Left ventricle myocardium inferior (tissue), 1 donor: ENCODE results near the gene SCARF2. TPM values are rescaled to one million over a fixed set of nuclear protein-coding genes. Genes with fewer than 3 reads are reported as not detected.

Experiments
- DNase-seq: peaks from one replicate; pipeline ENCODE4 v3.0.0-alpha.2; 2020
- H3K27ac ChIP-seq: fragments of 200-600 bp; replicated peaks from 2 replicates; pipeline ENCODE4 v1.8.0; 2021
- H3K27me3 ChIP-seq: fragments of 200-600 bp; 2 replicates; pipeline ENCODE4 v1.8.0; 2021; ENCODE audit warnings: low read depth
- H3K36me3 ChIP-seq: fragments of 200-600 bp; 2 replicates; pipeline ENCODE4 v1.8.0; 2021
- H3K4me1 ChIP-seq: fragments of 200-600 bp; 2 replicates; pipeline ENCODE4 v1.8.0; 2021
- H3K4me3 ChIP-seq: fragments of 200-600 bp; 2 replicates; pipeline ENCODE4 v1.8.0; 2021; ENCODE audit warnings: mild to moderate bottlenecking, moderate library complexity
- H3K9me3 ChIP-seq: fragments of 200-600 bp; replicated peaks from 2 replicates; pipeline ENCODE4 v1.8.0; 2021
- intact Hi-C: fragments of 100-400 bp; cut with micrococcal nuclease; formaldehyde crosslinking; loops from one replicate; pipeline ENCODE4 v1.11.0; 2022
- total RNA-seq: library from RNA; stranded (reverse); fragmentation: NEBNext Ultra II Directional; extraction: Animal tissue kit (Norgen Biotek cat#: 25700); gene quantifications from one replicate; pipeline ENCODE4 v1.2.1, GENCODE V29; 2021
- TF ChIP-seq, protein P1 (sequence below): fragments of 200-600 bp; IDR thresholded peaks from 2 replicates; pipeline ENCODE4 v1.8.0; 2021; ENCODE audit warnings: antibody characterized with exemption, mild to moderate bottlenecking, borderline replicate concordance
- donor health status: DM: no; HTN: yes; CAD: no; lungs with severe emphysema.

The SCARF2 gene
- total RNA-seq, 1 donor from 2014 or later, result 3.1 TPM

DNA sequence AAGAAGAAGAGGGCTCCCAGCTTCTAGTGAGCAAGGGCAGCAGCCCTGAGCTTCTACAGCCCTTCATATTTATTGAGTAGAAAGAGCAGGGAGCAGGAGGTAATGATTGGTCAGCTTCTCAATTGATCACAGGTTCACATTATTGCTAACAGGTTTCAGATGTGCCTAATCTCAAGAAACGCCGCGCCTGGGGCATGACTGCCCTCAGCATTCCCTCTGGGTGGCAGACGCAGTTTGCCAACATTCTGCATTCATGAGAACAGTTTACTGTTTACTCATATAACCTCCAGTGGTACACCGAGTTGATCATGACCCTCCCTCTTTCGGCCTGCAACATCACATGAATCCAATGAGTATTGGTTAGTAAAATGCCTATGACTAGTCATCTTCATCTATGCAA is 48.3 kb downstream of the SCARF2 start:
- peaks cover 9% of the 10 kb centered on the region for H3K4me1 ChIP-seq
- no peak overlapping the region for H3K4me3 ChIP-seq
- no peaks in the 10 kb centered on the region for H3K36me3 ChIP-seq
- DNase-seq, result no peak
- H3K27me3 ChIP-seq, result peaks cover 24% of the 10 kb centered on the region
- intact Hi-C loops, result no loop called here
- TF ChIP-seq, protein P1, sequence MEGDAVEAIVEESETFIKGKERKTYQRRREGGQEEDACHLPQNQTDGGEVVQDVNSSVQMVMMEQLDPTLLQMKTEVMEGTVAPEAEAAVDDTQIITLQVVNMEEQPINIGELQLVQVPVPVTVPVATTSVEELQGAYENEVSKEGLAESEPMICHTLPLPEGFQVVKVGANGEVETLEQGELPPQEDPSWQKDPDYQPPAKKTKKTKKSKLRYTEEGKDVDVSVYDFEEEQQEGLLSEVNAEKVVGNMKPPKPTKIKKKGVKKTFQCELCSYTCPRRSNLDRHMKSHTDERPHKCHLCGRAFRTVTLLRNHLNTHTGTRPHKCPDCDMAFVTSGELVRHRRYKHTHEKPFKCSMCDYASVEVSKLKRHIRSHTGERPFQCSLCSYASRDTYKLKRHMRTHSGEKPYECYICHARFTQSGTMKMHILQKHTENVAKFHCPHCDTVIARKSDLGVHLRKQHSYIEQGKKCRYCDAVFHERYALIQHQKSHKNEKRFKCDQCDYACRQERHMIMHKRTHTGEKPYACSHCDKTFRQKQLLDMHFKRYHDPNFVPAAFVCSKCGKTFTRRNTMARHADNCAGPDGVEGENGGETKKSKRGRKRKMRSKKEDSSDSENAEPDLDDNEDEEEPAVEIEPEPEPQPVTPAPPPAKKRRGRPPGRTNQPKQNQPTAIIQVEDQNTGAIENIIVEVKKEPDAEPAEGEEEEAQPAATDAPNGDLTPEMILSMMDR, result no peak
- H3K27ac ChIP-seq, result no peak overlapping the region
- no peaks in the 10 kb centered on the region for H3K9me3 ChIP-seq

DNA sequence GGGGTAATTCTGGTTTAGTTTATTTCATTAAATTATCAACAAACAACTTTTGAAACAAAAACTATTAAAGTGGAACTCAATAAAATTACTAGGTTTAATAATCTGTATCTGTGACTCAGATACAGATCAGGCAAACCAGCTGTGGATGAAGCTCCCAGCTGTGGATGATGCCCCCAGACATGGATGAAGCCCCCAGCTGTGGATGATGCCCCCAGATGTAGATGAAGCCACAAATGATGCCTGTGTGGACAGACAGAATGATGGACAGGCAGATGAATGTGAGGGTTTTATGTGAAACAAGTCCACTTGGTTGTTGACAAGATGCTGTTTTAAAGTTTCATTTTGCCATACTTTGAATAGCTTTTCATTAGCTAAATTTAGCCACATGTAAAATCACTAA is 49.4 kb downstream of the SCARF2 start:
- intact Hi-C loops, result no loop called here
- no peak for DNase-seq
- no peak overlapping the region for H3K27ac ChIP-seq
- TF ChIP-seq, protein P1, result no peak
- H3K4me1 ChIP-seq, result no peaks in the 10 kb centered on the region
- no peak overlapping the region for H3K4me3 ChIP-seq
- no peaks in the 10 kb centered on the region for H3K36me3 ChIP-seq
- H3K9me3 ChIP-seq, result no peaks in the 10 kb centered on the region
- peaks cover 34% of the 10 kb centered on the region for H3K27me3 ChIP-seq

DNA sequence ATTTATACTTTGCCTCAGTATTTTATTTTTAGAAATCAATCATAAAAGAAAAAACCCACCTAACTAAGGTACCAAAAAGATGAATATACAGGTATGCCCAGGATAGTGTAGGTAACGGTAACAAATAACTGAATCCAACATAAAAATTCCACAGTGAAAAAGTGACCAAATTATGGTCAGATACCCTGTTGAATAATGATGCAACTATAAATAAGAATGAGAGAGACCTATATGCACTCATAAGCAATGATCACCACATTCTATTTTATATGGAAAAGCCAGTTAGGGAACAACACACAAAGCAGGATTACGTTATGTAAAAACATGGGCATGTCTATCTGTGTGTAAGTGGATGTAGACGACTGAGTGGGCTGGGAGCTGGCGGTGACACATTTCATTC is 50.7 kb downstream of the SCARF2 start:
- H3K4me3 ChIP-seq, result no peak overlapping the region
- no peak overlapping the region for H3K27ac ChIP-seq
- TF ChIP-seq, protein P1, result no peak
- H3K9me3 ChIP-seq, result no peaks in the 10 kb centered on the region
- DNase-seq, result no peak
- H3K36me3 ChIP-seq, result no peaks in the 10 kb centered on the region
- intact Hi-C loops, result no loop called here
- H3K4me1 ChIP-seq, result no peaks in the 10 kb centered on the region
- peaks cover 40% of the 10 kb centered on the region for H3K27me3 ChIP-seq

DNA sequence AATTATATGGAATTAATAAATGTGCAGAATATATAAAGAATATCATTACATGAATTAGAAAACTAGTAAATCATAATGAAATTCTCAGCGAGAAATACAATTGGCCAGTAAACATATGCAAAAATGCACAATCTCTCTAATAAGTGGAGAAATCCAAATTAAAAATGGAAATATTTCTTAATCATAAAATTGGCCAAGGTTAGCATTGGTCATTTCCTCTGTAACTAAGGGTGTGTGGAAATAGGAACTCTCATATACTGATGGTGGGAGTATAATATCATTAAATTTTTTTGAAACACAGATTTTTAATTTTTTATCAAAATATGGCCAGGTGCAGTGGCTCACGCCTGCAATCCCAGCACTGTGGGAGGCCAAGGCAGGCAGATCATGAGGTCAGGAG is 51.3 kb downstream of the SCARF2 start:
- no peaks in the 10 kb centered on the region for H3K36me3 ChIP-seq
- H3K9me3 ChIP-seq, result no peaks in the 10 kb centered on the region
- H3K27me3 ChIP-seq, result peaks cover 40% of the 10 kb centered on the region
- intact Hi-C loops, result no loop called here
- H3K4me3 ChIP-seq, result no peak overlapping the region
- TF ChIP-seq, protein P1, result no peak
- no peaks in the 10 kb centered on the region for H3K4me1 ChIP-seq
- H3K27ac ChIP-seq, result no peak overlapping the region
- no peak for DNase-seq

DNA sequence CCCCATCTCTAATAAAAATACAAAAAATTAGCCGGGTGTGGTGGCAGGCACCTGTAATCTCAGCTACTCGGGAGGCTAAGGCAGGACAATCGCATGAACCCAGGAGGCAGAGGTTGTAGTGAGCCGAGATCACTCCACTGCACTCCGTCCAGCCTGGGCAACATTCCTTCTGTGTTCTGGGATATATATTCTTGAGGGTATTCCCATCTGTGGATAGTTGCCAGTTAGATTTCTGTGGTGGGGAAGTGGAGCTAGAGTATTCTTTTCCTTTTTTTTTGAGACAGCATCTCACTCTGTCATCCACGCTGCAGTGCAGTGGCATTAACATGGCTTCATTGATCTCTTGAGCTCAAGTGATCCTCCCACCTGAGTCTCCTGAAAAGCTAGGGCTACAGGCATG is 52.8 kb downstream of the SCARF2 start:
- intact Hi-C loops, result no loop called here
- H3K27me3 ChIP-seq, result peaks cover 40% of the 10 kb centered on the region
- no peaks in the 10 kb centered on the region for H3K9me3 ChIP-seq
- no peaks in the 10 kb centered on the region for H3K36me3 ChIP-seq
- TF ChIP-seq, protein P1, result no peak
- no peaks in the 10 kb centered on the region for H3K4me1 ChIP-seq
- no peak overlapping the region for H3K27ac ChIP-seq
- DNase-seq, result no peak
- no peak overlapping the region for H3K4me3 ChIP-seq

DNA sequence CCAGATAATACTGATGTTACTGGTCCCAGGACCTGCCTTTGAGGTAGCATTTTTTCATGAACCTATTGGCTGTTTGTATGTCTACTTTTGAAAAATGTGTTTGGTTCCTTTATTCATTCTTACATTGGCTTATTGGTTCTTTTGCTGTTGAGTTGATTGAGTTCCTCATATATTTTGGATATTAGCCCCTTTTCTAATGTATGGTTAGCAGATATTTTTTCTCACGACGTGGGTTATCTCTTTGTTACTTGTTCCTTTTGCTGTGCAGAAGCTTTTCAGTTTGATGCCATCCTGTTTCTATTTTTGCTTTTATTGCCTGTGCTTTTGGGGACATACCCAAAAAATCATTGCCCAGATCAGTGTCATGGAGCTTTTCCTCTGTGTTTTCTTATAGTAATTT is 53.5 kb downstream of the SCARF2 start:
- intact Hi-C loops, result no loop called here
- TF ChIP-seq, protein P1, result no peak
- no peak for DNase-seq
- peaks cover 45% of the 10 kb centered on the region for H3K27me3 ChIP-seq
- H3K27ac ChIP-seq, result no peak overlapping the region
- H3K4me1 ChIP-seq, result no peaks in the 10 kb centered on the region
- no peaks in the 10 kb centered on the region for H3K9me3 ChIP-seq
- H3K4me3 ChIP-seq, result no peak overlapping the region
- H3K36me3 ChIP-seq, result no peaks in the 10 kb centered on the region
